ENCODE measurements around the gene NR1H3.
"Not testable (repeated sequence)": the region's sequence is repeated elsewhere in the genome, so short reads cannot be mapped to it uniquely, and the experiment has no call there.

Gene NR1H3

DNA sequence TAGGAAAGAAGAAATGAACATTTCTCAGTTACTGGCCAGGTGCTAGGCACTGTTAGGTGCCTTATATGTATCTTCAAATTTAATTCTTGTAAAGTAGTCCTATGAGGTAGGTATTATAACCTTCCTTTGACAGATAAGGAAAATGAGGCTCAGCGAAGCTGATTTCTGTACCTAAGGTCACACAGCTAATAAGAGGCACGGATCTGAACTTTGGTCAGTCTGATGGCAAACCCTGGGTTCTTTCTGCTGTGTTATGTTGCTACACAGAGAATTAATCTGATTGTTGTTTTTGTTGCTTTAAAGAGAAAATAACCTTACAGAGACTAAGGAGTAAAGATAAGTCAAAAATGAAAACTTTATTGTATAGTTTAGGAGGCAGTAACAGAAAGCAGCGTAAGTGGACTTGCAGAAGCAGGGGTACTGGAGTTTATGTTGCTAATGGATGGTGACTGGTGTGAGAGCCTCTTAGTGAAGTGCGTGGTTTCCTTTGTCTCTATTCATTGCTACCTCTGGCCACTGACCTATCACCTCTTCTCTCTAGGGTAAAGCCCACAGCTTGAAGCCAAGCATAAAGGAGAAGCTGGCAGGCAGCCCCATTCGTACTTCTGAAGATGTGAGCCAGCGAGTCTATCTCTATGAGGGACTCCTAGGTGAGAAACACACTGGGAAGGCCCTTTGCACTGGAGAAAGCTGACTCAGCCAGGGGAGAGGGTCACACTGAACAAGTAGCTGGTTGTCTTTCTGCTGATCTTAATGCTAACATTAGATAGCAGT, 50.4 kb downstream of the NR1H3 start:
- DNase-seq: no peak

DNA sequence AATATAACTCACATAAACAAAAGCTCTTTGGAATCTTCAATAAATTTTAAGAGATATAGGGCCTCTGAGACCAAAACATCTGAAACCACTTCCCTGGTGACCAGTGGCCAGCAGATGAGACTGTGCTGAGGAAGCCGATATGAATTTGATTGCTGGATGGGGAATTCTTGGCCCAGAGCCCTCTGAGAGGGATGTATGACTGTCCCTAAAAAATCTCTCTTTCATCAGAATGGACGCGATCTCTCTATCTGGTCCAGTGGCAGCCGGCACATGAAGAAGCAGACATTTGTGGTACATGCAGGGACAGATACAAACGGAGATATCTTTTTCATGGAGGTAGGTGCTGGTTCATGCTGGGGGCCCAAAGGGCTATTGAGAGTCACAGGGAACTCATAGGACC, 57.2 kb downstream of the NR1H3 start:
- no peak for DNase-seq

- not testable (repeated sequence) for DNase-seq
Observed at GRCh38 chr11:47316501-47316900, 58.7 kb downstream of the NR1H3 start.

- no peak for DNase-seq
Observed at GRCh38 chr11:47317064-47317828, 59.5 kb downstream of the NR1H3 start.

GRCh38 chr11:47318166-47318565, 60.4 kb downstream of the NR1H3 start:
- DNase-seq: no peak

Measured in NCI-H1092 (cell line).